ENCODE data around the gene CIB1. TPM values are rescaled to one million over a fixed set of nuclear protein-coding genes. Genes with fewer than 3 reads are reported as not detected.
"Not testable (repeated sequence)": the region's sequence is repeated elsewhere in the genome, so short reads cannot be mapped to it uniquely, and the experiment has no call there.

The CIB1 gene
- total RNA-seq, 1 donor from 2014 or later = 118 TPM

DNA sequence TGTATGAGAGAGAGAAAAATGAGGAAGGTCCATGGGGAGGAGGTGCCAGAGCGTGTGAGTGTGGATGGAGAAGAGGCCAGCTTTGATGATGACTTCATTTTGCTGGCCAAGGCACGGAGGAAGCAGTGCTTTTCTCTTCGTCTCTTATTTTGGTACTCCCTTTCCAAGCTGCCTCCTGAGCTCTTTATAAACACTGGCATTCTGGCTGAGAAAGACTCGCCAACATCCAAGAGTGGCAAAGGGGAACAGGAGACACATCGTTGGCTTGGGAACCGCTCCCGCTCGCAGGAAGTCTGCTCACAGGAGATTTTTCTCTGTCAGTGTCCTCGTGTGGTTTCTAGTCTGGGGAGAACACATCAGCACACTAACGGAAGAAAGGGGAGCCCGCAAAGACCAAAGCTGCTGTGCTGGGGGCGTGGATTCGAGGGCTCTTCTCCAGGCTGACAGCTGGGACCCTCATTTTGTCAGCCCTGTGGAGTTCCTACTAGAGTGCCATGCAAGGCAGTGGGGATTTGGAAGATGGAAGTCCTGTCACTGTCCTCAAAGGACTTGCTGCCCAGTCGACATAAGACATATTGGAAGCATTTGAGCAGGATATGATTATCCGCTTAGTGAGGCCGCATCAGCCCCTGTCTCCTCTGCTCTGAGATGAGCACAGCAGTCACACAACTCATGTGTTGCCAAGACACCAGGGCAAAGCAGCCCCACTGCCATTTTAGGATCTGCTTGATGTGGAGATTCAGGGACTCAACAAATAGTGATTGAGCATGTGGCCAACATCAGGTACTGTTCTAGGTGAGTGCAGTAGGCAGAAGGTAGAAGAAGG, 40.6 kb downstream of the CIB1 start:
- ATAC-seq = no peak

DNA sequence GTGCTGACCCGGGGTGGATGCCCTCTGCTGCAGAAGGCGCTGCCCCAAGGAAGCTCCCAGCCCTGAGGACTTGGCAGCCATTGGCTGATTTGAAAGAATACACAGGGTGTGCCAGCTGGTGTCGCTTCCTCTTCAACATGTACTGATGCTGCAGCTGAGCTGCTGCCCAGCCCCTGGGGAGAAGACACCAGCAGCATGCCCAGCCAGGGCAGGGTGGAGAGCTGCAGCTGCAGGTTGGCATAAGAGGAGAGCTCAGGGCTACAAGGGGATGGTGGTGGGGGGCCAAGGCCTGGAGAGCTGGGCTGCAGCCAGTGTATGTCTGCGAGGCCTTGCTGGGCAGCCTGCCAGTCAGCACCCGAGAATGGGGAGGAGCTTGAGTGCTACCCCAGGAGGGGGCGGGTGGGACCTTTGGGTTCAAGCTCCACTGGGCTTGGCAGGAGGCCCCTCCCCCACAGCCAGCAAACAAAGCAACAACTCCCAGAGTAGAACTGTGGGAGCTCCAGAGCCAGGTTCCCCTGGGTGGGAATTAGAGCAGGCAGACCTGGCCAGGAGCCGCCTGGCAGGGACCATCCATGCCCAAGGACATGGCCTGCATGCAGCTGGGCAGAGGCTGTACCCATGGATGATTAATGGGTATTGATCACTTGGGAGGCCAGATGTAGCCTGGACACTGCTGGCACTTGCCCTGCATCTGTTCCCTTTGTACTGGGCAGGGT, 41.8 kb downstream of the CIB1 start:
- peak; percentile 79 for ATAC-seq

DNA sequence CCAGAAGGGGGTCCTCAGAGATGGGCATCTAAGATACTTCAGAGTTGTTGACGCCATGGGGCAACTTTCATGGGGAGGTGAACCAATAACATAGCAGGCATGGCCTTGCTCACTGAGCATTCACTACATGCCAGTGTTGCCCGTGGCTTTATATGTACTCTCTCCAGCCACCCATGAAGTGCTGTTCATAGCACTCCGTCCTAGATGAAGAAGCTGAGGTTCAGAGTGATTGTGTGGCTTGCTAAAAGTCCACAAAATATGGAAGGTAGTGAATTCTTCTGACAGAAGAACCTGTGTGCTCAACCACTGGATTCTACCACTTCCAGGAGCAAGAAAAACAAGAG, 42.4 kb downstream of the CIB1 start:
- no peak for ATAC-seq

DNA sequence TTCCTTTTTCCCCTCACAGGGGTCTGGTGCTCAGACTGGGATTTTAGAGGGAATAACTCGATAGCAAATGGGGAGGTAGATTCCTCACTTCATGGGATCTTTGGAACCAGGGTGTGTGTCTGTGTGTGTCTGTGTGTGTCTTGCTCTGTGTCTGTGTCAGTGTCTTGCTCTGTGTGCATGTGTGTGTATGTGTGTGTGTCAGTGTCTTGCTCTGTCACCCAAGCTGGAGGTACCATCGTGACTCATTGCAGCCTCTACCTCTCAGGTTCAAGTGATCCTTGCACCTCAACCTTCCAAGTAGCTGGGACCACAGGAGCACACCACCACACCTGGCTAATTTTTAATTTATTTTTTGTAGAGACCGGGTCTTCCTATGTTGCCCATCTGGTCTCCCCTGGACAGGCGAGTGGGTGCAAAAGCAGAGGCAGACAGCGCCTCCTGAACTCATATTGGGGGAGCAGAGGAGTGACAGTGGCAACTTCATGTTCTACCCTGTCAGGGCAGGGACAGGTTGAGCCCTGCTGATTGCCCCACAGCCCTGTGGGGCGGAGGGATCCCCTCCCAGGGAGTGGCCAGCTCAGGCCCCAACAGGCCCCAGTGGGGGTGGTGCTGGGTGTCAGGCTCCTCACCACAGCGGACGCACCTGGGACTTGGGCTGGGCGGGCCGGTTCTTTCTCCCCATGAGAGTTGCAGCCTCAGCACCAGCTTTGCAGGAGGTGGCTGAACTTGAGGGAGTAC, 43.0 kb downstream of the CIB1 start:
- ATAC-seq = peak; percentile 94

DNA sequence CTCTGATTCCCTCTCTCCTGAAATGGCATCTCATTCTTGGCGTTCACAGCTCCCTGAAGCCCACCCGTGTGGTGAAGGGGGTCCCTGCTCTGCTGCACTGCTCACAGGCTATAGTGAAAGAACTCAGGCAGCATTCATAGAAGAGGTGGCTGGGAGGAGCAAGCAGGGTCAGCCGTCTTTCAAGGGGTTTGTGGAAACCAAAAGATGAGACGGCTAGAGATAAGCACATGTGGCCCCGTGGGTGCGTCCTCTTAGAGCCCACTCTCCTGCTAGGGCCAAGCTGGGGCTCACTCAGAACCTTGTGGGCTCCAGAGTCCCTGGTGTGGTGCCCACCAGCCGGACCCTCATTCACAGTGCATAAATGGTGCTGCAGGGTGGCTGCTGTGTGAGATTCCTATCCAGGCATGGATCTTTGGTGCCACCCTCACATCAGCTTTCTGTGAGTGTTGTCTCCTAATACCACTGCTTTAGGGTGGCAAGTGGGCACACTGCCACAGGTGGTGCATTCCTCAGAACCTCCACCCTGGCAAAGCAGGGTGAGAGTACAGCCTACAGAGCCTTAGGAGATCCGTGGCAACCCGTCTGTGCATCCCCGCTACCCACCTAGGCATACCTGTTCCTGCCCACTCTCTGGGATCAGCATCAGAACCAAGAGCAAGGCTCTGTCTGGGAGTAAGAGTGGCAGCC, 43.8 kb downstream of the CIB1 start:
- ATAC-seq = peak; percentile 7

DNA sequence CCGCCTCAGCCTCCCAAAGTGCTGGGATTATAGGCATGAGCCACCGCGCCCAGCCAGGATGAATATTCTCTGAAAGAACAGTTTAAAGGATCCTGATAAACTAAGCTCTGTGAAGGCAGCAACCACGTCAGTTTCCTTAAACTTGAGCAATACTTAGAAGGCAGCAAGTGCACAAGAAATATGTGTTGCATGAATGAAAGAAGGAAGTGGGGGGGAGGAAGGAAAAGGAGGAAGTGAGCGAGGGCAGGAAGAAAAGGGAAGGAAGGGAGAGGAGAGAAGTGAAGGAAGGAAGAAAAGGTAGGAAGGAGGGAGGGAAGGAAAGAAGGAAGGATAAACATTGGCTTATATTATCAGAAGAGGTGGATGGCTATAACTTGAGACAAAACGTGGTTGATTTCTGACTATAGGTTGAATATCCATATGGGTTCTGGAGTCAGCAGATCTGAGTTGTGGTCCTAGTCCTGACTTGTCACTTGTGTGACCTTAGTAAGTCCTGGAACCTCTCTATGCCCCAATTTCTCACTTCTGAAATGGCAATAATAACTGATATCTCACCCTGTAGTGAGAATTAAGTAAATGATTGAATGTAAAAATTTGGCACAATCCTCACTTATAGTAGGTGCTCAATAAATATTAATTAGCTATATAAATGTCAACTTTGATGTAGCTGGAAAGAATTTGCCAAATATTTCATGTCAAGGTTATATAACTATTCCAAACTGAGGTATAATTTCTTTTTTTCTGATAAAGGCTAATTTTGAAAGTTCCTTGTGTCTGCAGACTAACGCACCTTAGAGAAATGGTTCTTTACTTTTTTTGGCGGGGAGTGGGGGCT, 44.6 kb downstream of the CIB1 start:
- ATAC-seq = no peak

DNA sequence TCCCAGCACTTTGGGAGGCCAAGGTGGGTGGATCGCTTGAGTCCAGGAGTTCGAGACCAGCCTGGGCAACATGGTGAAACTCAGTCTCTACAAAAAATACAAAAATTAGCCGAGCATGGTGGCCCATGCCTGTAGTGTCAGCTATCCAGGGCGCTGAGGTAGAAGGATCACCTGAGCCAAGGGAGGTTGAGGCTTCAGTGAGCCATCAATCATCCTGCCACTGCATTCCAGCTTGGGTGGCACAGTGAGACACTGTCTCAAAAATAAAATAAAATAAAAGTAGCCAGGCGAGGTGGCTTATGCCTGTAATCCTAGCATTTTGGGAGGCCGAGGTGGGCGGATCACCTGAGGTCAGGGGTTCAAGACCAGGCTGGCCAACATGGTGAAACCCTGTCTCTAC, 45.7 kb downstream of the CIB1 start:
- ATAC-seq = not testable (repeated sequence)

DNA sequence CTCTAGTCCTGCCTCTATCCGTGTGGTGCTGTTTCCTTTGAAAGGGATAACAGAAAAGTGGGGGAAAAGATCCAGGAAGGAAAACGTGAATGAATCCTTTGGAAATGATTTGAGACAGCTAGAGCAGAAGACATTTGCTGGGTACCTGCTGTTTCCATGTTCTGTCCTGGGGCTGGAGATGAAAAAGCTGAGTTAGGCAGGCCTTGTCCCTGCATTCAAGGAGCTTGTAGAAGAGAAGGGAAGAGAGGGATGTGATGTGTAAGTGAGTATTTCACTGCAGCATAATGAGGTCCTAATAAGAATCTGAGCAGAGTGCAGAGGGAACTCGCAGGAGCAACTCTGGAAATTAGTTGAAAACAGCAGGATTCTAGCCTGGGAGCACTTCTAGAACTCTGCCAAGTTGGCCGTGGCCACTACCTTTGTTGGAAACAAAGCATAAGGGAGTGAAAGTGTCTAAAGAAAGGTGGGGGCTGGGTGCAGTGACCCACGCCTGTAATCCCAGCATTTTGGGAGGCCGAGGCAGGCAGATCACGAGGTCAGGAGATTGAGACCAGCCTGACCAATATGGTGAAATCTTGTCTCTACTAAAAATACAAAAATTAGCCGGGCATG, 46.4 kb downstream of the CIB1 start:
- no peak for ATAC-seq

DNA sequence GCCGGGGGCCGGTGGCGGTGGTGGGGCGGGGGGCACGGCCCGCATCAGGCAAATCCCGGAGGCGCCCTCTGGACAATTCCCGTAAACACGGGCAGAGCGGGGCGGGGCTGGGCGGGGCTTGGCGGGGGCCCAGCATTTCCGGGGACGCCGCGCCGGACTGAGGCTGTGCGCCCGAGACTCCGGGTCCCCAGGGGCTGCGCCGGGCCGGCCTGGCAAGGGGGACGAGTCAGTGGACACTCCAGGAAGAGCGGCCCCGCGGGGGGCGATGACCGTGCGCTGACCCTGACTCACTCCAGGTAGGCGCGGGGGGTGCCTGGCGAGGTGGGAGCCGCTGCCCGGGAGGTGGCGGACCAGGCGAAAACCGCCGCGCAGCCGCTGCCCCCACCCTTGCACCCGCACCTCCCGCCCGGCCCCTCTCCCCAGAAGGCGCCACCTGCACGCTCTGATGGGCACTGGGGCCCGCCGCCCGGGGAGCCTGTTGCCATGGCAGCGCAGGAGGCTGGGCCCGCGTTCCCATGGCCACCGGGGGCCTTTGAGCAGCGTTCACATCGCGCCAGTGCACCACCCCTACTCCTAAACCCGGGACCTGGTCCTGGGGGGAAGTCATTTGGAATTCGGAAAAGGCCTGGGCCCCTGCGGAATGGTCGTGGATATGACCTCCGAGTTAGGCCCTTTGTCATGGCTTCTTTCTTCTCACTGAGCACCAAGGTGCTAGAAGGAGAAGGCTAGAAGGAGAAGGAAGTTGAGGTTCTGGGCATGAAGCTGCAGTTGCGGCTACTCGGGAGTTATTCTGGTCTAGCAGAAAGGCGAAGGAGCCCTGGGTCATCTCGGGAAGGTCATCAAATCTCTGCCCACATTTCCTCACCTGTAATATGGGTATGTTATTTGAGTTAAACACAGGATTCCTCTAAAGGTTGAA, 48.7 kb downstream of the CIB1 start:
- ATAC-seq = peak; percentile 77

DNA sequence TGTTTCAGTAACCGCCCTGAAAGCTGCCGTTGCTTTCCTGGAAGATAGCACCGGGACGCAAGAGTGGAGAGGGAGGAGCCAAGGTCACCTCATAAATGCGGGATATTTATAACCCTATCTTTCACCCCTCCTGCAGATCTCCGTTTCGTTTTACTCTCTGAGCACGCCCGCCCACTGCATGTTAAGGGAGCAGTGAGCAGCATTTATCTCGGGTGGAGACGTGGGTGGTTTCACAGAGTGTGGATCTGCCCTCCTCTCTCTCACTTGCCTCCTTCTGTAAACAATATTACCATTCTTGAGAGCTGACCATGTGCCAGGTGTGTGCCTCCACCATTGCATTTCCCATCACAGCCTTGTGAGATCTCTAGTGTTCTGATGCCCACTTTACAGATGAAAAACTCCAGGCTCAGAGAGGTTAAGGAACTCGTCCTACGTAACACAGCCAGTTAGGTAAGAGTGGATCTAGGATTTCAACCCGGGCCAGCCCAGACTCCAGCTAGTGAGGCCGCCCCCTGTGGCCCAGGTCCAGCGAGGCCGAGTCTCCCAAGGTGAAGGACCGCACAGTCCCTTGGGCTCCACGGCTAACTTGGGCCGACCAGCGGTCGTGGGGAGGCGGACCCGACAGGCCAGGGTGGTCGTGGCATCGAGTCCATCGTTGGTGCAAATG, 49.5 kb downstream of the CIB1 start:
- ATAC-seq = peak; percentile 80

DNA sequence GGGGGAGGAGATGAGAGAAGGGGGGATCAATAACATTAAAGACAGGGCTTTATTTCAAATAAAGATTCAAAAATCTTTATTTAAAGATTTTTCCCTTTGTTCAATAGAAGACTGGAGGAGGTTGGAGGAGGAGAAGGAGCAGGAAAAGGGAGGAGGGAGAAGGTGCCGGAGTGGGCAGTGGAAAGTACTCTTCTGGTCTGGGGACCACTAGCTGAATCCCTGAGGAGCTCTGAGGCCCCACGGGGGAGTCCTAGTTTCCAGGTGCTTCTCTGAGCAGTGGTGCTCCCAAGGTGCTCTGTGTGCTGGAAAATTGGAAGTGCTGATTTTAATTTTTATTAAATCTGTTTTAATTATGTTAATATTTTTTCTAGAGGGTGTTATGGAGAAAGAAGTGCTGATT, 52.0 kb downstream of the CIB1 start:
- ATAC-seq = no peak

Other genes starting within 250 kb of the CIB1 start
- 27.9 TPM for gene ZNF710, start 232.6 kb downstream of the CIB1 start, total RNA-seq
- 114 TPM for gene IDH2, start 131.5 kb downstream of the CIB1 start, total RNA-seq
- gene SEMA4B, start 32.6 kb downstream of the CIB1 start, total RNA-seq = 216 TPM
- gene GDPGP1, start 268 bp upstream of the CIB1 start, total RNA-seq = 6.5 TPM
- gene TTLL13, start 15.6 kb upstream of the CIB1 start, total RNA-seq = not detected
- 41.0 TPM for gene NGRN, start 31.7 kb upstream of the CIB1 start, total RNA-seq
- 2.4 TPM for gene ZNF774, start 118.3 kb upstream of the CIB1 start, total RNA-seq
- 157 TPM for gene IQGAP1, start 154.3 kb upstream of the CIB1 start, total RNA-seq

Measured in esophagus mucosa (tissue), 1 donor.